Measurements from ENCODE around the gene MED15.

The MED15 gene

DNA sequence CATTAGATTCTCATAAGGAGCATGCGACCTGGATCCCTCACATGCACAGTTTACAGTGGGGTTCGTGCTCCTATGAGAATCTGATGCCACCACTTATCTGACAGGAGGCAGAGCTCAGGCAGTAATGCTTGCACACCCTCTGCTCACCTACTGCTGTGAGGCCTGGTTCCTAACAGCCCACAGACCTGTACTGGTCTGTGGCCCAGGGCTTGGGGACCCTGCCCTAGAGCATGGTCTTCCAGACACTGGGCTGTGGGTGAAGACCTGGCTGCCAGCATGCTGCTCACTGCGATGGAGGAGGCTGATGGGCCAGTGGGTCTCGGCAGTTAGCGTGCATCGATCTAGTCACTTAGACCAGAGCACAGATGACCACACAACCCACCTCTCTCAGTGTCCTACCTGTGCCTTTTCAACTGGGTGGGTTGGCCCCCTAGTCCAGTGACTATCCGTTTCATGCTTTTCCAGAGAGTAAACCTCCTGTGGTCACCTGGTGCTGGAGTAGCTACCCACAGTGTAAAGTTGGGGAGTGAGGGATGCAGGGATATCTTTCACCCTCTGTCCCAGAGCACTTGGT lies 21.1 kb downstream of the MED15 start:
- Histone ChIP-seq H3K27ac (no peak overlapping the region), H3K4me3 (no peak overlapping the region)
- TF ChIP-seq, protein P1, sequence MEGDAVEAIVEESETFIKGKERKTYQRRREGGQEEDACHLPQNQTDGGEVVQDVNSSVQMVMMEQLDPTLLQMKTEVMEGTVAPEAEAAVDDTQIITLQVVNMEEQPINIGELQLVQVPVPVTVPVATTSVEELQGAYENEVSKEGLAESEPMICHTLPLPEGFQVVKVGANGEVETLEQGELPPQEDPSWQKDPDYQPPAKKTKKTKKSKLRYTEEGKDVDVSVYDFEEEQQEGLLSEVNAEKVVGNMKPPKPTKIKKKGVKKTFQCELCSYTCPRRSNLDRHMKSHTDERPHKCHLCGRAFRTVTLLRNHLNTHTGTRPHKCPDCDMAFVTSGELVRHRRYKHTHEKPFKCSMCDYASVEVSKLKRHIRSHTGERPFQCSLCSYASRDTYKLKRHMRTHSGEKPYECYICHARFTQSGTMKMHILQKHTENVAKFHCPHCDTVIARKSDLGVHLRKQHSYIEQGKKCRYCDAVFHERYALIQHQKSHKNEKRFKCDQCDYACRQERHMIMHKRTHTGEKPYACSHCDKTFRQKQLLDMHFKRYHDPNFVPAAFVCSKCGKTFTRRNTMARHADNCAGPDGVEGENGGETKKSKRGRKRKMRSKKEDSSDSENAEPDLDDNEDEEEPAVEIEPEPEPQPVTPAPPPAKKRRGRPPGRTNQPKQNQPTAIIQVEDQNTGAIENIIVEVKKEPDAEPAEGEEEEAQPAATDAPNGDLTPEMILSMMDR (IDR thresholded peaks at IDR 0.05) = no peak
- no peak for DNase-seq (ENCODE audit: low spot score)

DNA sequence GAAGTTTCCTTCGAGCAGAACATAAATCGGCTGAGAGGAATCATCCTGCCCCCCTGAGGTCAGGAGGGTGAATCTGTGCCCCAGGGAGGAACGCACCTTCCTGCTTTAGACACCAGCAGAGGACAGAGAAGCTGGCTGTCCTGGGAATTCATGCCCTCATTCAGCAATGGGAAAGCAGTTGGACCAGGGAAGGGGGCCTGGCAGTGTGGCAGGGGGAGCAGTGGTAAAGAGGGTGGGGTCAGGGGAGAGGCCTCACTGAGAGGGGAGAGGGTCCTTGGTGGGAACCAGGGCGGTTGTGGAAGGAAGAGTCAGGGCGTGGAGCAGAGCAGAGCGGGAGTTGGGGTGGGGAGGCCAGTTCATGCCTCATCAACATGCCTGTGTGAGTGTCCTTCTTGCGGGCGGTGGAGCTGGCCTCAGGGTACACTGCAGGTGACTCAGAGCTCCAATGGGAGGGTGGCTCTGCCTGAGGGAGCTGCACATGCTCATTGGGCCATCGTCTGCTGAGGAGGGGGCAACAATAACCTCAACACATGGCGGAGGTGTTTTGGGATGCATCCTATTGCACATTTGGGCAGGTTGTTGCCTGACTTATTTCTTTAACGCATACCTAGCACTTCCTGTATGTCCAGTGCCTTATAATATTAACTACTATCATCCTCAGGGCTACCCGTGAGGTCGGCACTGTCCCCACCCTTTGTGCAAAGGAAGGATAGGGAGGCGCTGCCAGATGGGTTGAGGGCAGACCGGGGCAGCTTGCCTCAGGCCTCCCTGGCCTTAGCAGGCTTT lies 23.2 kb downstream of the MED15 start:
- TF ChIP-seq, protein P1 (IDR thresholded peaks at IDR 0.05) = no peak
- H3K27ac ChIP-seq = peak overlapping the region; percentile 84 to 94
- DNase-seq (ENCODE audit: low spot score) = no peak

DNA sequence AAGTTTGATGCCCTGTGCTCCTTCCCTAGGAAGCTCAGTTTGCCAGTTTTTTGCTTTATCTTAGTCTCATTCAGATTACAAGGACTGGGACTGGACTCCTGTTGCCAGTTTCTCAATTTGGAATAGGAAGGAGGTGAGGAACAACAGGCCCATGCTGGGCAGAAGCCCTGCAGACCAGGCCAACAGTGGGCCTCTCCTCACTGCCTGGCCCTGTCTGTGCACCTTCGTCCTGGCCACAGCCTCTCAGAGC lies 23.7 kb downstream of the MED15 start:
- Histone ChIP-seq H3K27ac (peak overlapping the region; percentile 84 to 94), H3K4me3 (peak overlapping the region; percentile 33)
- TF ChIP-seq, protein P1 (IDR thresholded peaks at IDR 0.05) = no peak
- no peak for DNase-seq (ENCODE audit: low spot score)

More for the DNA sequence above, 23.2 kb downstream of the MED15 start:
- H3K4me3 ChIP-seq = peak overlapping the region; percentile 33

GRCh38 chr22:20531404-20532201 lies 24.2 kb downstream of the MED15 start:
- DNase-seq (ENCODE audit: low spot score) = peak; percentile 85
- TF ChIP-seq, protein P1 (IDR thresholded peaks at IDR 0.05) = no peak
- Histone ChIP-seq H3K27ac (peak overlapping the region; percentile 84 to 94), H3K4me3 (peak overlapping the region; percentile 33)

GRCh38 chr22:20532256-20532993 lies 25.0 kb downstream of the MED15 start:
- Histone ChIP-seq H3K27ac (peak overlapping the region; percentile 84 to 94), H3K4me3 (peak overlapping the region; percentile 33)
- DNase-seq (ENCODE audit: low spot score) = no peak

GRCh38 chr22:20533095-20533878 lies 25.9 kb downstream of the MED15 start:
- TF ChIP-seq, protein P1 (IDR thresholded peaks at IDR 0.05) = no peak
- DNase-seq (ENCODE audit: low spot score) = no peak
- Histone ChIP-seq H3K27ac (peak overlapping the region; percentile 84 to 94), H3K4me3 (no peak overlapping the region)

More at GRCh38 chr22:20532256-20532993, 25.0 kb downstream of the MED15 start:
- TF ChIP-seq, protein P1 (IDR thresholded peaks at IDR 0.05) = no peak
